Mesenchymal stem cell (in vitro differentiated cells and primary cell): ENCODE results near the gene ZBTB25.

Experiments used
- DNase-seq: peaks from one replicate; pipeline ENCODE4 v3.0.0-alpha.2; 2013
- H2AFZ ChIP-seq: one replicate; pipeline ENCODE4 v1.6.1; 2013; ENCODE audit warnings: low read depth, mild to moderate bottlenecking, control low read depth, inconsistent platforms, low read length, moderate library complexity
- H2AK5ac ChIP-seq: 2 replicates; pipeline ENCODE4 v1.6.1; 2013; ENCODE audit warnings: low read length, moderate library complexity, mild to moderate bottlenecking, inconsistent platforms; ENCODE audit not compliant: severe bottlenecking
- H2BK120ac ChIP-seq: one replicate; pipeline ENCODE4 v1.6.1; 2013; ENCODE audit warnings: low read depth, mild to moderate bottlenecking, inconsistent platforms, low read length, moderate library complexity
- H2BK12ac ChIP-seq, 2 experiments: one replicate each; pipeline ENCODE4 v1.6.1; 2013; ENCODE audit warnings: inconsistent platforms in 2 of 2, low read length in 2 of 2, mild to moderate bottlenecking in 2 of 2, moderate library complexity in 2 of 2, control low read depth in 1 of 2
- H2BK15ac ChIP-seq: one replicate; pipeline ENCODE4 v1.6.1; 2013; ENCODE audit warnings: mild to moderate bottlenecking, low read depth, inconsistent platforms; ENCODE audit not compliant: poor library complexity, severe bottlenecking
- H2BK5ac ChIP-seq: 2 replicates; pipeline ENCODE4 v1.6.1; 2013; ENCODE audit warnings: low read depth, mild to moderate bottlenecking, low read length, control low read depth, inconsistent platforms; ENCODE audit not compliant: poor library complexity, severe bottlenecking
- H3K14ac ChIP-seq, 2 experiments: one replicate each; pipeline ENCODE4 v1.6.1; 2013; ENCODE audit warnings: inconsistent platforms in 2 of 2, low read length in 2 of 2, control low read depth in 1 of 2, mild to moderate bottlenecking in 1 of 2, moderate library complexity in 1 of 2
- H3K18ac ChIP-seq, 2 experiments: one replicate each; pipeline ENCODE4 v1.6.1; 2013; ENCODE audit warnings: inconsistent platforms in 2 of 2, low read length in 2 of 2, control low read depth in 1 of 2, low read depth in 1 of 2, mild to moderate bottlenecking in 1 of 2
- H3K23ac ChIP-seq, 2 experiments: one replicate each; pipeline ENCODE4 v1.6.1; 2013; ENCODE audit warnings: inconsistent platforms in 2 of 2, low read length in 2 of 2, mild to moderate bottlenecking in 2 of 2, moderate library complexity in 2 of 2, control low read depth in 1 of 2
- H3K27ac ChIP-seq: 2 replicates; pipeline ENCODE4 v1.5.1; 2013; ENCODE audit warnings: mild to moderate bottlenecking, moderate library complexity, low read length, control low read depth, inconsistent platforms; ENCODE audit not compliant: poor library complexity, severe bottlenecking
- H3K27me3 ChIP-seq, 2 experiments: 2 replicates each; pipeline versions ENCODE4 v1.6.1 to v1.7.0; 2013; ENCODE audit warnings: low read length in 2 of 2, mild to moderate bottlenecking in 2 of 2, moderate library complexity in 2 of 2, control low read depth in 1 of 2, inconsistent platforms in 1 of 2; ENCODE audit not compliant: control insufficient read depth in 1 of 2, insufficient read depth in 1 of 2
- H3K36me3 ChIP-seq, 2 experiments: 2 replicates each; pipeline versions ENCODE4 v1.6.1 to v1.7.0; 2013; ENCODE audit warnings: low read length in 2 of 2, control low read depth in 1 of 2, inconsistent platforms in 1 of 2, low read depth in 1 of 2, mild to moderate bottlenecking in 1 of 2; ENCODE audit not compliant: insufficient read depth in 2 of 2, control insufficient read depth in 1 of 2
- H3K4ac ChIP-seq, 2 experiments: one replicate each; pipeline ENCODE4 v1.6.1; 2013; ENCODE audit warnings: inconsistent platforms in 2 of 2, low read length in 2 of 2, mild to moderate bottlenecking in 2 of 2, moderate library complexity in 2 of 2, control low read depth in 1 of 2, low read depth in 1 of 2
- H3K4me1 ChIP-seq: 2 replicates; pipeline ENCODE4 v1.6.1; 2013; ENCODE audit warnings: low read depth, low read length, control low read depth; ENCODE audit not compliant: control insufficient read depth, insufficient read depth
- H3K4me2 ChIP-seq: 2 replicates; pipeline ENCODE4 v1.6.1; 2013; ENCODE audit warnings: low read length, mild to moderate bottlenecking, inconsistent platforms; ENCODE audit not compliant: poor library complexity, severe bottlenecking
- H3K4me3 ChIP-seq, 2 experiments: 2 replicates each; pipeline versions ENCODE4 v1.5.1 to v1.7.0; 2013; ENCODE audit warnings: low read length in 2 of 2, mild to moderate bottlenecking in 2 of 2, control low read depth in 1 of 2, low read depth in 1 of 2; ENCODE audit not compliant: insufficient read depth in 1 of 2
- H3K79me1 ChIP-seq: replicated peaks from 2 replicates; pipeline ENCODE4 v1.6.1; 2013; ENCODE audit warnings: mild to moderate bottlenecking, control low read depth, low read length, inconsistent platforms; ENCODE audit not compliant: poor library complexity, severe bottlenecking
- H3K9ac ChIP-seq: 2 replicates; pipeline ENCODE4 v1.7.0; 2013; ENCODE audit warnings: mild to moderate bottlenecking, low read length, moderate library complexity
- H3K9me3 ChIP-seq: 2 replicates; pipeline ENCODE4 v1.7.0; 2013; ENCODE audit warnings: mild to moderate bottlenecking, low read length; ENCODE audit not compliant: control insufficient read depth
- H4K8ac ChIP-seq: one replicate; pipeline ENCODE4 v1.6.1; 2013; ENCODE audit warnings: inconsistent platforms, mild to moderate bottlenecking, low read length, moderate library complexity
- H4K91ac ChIP-seq: one replicate; pipeline ENCODE4 v1.6.1; 2013; ENCODE audit warnings: mild to moderate bottlenecking, low read length, inconsistent platforms
- WGBS: methylation state at CpG from one replicate; pipeline ENCODE4 v1.1.7; 2013; ENCODE audit warnings: mixed read lengths; 5-methylcytosine and 5-hydroxymethylcytosine counted together

The ZBTB25 gene

GRCh38 chr14:64468451-64468850, 35.2 kb downstream of the ZBTB25 start:
- no peak overlapping the region for H3K18ac ChIP-seq
- H3K4me3 ChIP-seq, result no peak overlapping the region
- H3K36me3 ChIP-seq, result no peaks in the 10 kb centered on the region
- no peak overlapping the region for H2AFZ ChIP-seq
- no peaks in the 10 kb centered on the region for H3K27me3 ChIP-seq
- H3K9ac ChIP-seq, result no peak overlapping the region
- no peaks in the 10 kb centered on the region for H3K9me3 ChIP-seq
- no peak overlapping the region for H2BK120ac ChIP-seq
- H4K91ac ChIP-seq, result no peak overlapping the region
- H3K79me1 ChIP-seq, result peaks cover 7% of the 10 kb centered on the region
- H3K4ac ChIP-seq, result no peak overlapping the region
- no peak for DNase-seq
- H3K23ac ChIP-seq, result no peak overlapping the region
- H2BK5ac ChIP-seq, result no peak overlapping the region
- H4K8ac ChIP-seq, result no peak overlapping the region
- H3K4me2 ChIP-seq, result no peak overlapping the region
- peaks cover 2% of the 10 kb centered on the region for H3K4me1 ChIP-seq
- no peak overlapping the region for H2BK12ac ChIP-seq
- H2AK5ac ChIP-seq, result no peak overlapping the region
- no peak overlapping the region for H2BK15ac ChIP-seq
- H3K14ac ChIP-seq, result no peak overlapping the region
- H3K27ac ChIP-seq, result no peak overlapping the region
- 49% methylated on average over 3 of the region's 3 CpGs for WGBS

DNA sequence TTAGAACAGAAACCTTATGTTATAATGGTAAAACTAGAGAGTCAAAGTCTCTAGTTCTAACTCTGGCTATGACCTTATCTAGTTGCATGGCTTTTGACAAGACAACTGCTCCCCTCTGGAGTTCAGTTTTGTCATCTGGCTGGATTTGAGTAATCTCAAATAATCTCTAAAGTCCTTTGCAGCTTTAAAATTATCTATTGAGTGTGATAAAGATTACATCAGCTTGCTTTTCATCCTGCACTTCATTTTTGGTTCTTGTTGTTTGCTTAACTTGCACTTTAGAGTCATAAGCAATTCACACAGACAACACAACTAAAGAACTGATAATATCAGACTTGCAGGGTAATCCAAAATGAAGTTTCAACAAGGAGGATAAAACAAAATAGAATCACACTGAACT, 36.1 kb downstream of the ZBTB25 start:
- Histone ChIP-seq H3K79me1 (peaks cover 7% of the 10 kb centered on the region), H2BK15ac (no peak overlapping the region), H4K8ac (no peak overlapping the region), H3K9me3 (no peaks in the 10 kb centered on the region), H3K36me3 (peaks cover 0 to 4% of the 10 kb centered on the region in 2 experiments), H3K9ac (no peak overlapping the region), H2AFZ (no peak overlapping the region), H4K91ac (no peak overlapping the region), H2AK5ac (no peak overlapping the region), H2BK120ac (no peak overlapping the region), H3K4me2 (no peak overlapping the region), H3K4me3 (no peak overlapping the region), H3K27ac (no peak overlapping the region), H3K4ac (no peak overlapping the region), H2BK12ac (no peak overlapping the region), H3K4me1 (peaks cover 2% of the 10 kb centered on the region), H3K14ac (no peak overlapping the region), H3K27me3 (no peaks in the 10 kb centered on the region), H2BK5ac (no peak overlapping the region), H3K18ac (no peak overlapping the region), H3K23ac (no peak overlapping the region)
- no peak for DNase-seq

GRCh38 chr14:64467101-64467500, 36.5 kb downstream of the ZBTB25 start:
- Histone ChIP-seq H3K18ac (no peak overlapping the region), H3K4ac (no peak overlapping the region)

GRCh38 chr14:64465831-64466554, 37.6 kb downstream of the ZBTB25 start:
- WGBS, result 0% methylated on average over 11 of the region's 15 CpGs
- H2AK5ac ChIP-seq, result no peak overlapping the region
- peak overlapping the region in 1 of 2 experiments; percentile 7 for H3K18ac ChIP-seq
- no peak overlapping the region for H2BK12ac ChIP-seq
- no peak overlapping the region for H2BK15ac ChIP-seq
- H3K27me3 ChIP-seq, result no peaks in the 10 kb centered on the region
- H4K8ac ChIP-seq, result no peak overlapping the region
- no peak overlapping the region for H2BK5ac ChIP-seq
- H3K4me3 ChIP-seq, result peak overlapping the region; percentile 67 to 82
- no peak overlapping the region for H4K91ac ChIP-seq
- H3K27ac ChIP-seq, result peak overlapping the region; percentile 50
- peak overlapping the region; percentile 68 for H3K9ac ChIP-seq
- H2AFZ ChIP-seq, result peak overlapping the region; percentile 54
- H3K23ac ChIP-seq, result no peak overlapping the region
- H3K9me3 ChIP-seq, result no peaks in the 10 kb centered on the region
- H3K79me1 ChIP-seq, result peaks cover 7% of the 10 kb centered on the region
- peaks cover 2% of the 10 kb centered on the region for H3K4me1 ChIP-seq
- H3K4me2 ChIP-seq, result peak overlapping the region; percentile 48
- no peak overlapping the region for H3K4ac ChIP-seq
- DNase-seq, result peak; percentile 77
- H2BK120ac ChIP-seq, result no peak overlapping the region
- H3K14ac ChIP-seq, result no peak overlapping the region
- H3K36me3 ChIP-seq, result peaks cover 5 to 12% of the 10 kb centered on the region in 2 experiments

More at GRCh38 chr14:64467101-64467500, 36.5 kb downstream of the ZBTB25 start:
- H3K79me1 ChIP-seq, result peaks cover 7% of the 10 kb centered on the region
- H3K4me2 ChIP-seq, result no peak overlapping the region
- no peaks in the 10 kb centered on the region for H3K9me3 ChIP-seq
- H2BK120ac ChIP-seq, result no peak overlapping the region
- no peak overlapping the region for H3K23ac ChIP-seq
- H3K36me3 ChIP-seq, result peaks cover 0 to 6% of the 10 kb centered on the region in 2 experiments
- peaks cover 2% of the 10 kb centered on the region for H3K4me1 ChIP-seq
- H4K8ac ChIP-seq, result no peak overlapping the region
- no peak overlapping the region for H4K91ac ChIP-seq
- no peak overlapping the region for H3K14ac ChIP-seq
- H3K27me3 ChIP-seq, result no peaks in the 10 kb centered on the region
- H3K9ac ChIP-seq, result no peak overlapping the region
- WGBS, result 93% methylated on average over 3 of the region's 3 CpGs
- no peak overlapping the region for H3K27ac ChIP-seq
- no peak overlapping the region for H2BK5ac ChIP-seq
- H2BK15ac ChIP-seq, result no peak overlapping the region
- no peak overlapping the region for H3K4me3 ChIP-seq
- H2AK5ac ChIP-seq, result no peak overlapping the region
- DNase-seq, result no peak
- no peak overlapping the region for H2BK12ac ChIP-seq
- no peak overlapping the region for H2AFZ ChIP-seq
